ENCODE measurements around the gene TLR1. TPM values are rescaled to one million over a fixed set of nuclear protein-coding genes. Genes with fewer than 3 reads are reported as not detected.

The TLR1 gene
- total RNA-seq, 2 donors from 2014 or later: 1.9 to 3.2 TPM

DNA sequence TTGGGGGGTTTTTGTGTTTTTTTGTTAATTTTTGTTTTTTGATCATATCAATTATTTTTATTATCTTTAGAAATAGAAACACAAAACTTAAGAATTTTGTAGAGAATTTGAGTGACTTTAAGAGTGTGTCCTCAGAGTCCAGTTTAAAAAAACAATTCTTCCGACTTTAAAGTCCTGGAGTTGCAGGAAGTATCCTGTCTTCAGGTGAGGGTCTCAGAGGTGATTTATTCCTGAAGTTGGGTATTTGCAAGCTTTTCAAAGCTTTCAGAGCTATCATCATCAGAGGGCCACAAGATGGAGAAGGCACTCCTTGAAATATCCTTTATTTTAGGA lies 44.8 kb downstream of the TLR1 start:
- H3K27me3 Mint-ChIP-seq (ENCODE audit: low read depth): peaks cover 6% of the 10 kb centered on the region
- peaks cover 27% of the 10 kb centered on the region for H3K4me1 Mint-ChIP-seq (ENCODE audit: low read depth)
- H3K36me3 Mint-ChIP-seq (ENCODE audit: insufficient read depth in 2 of 2): no peaks in the 10 kb centered on the region
- no peaks in the 10 kb centered on the region for H3K9me3 Mint-ChIP-seq
- no peak for DNase-seq
- no peak overlapping the region for H3K27ac Mint-ChIP-seq
- no peak overlapping the region for H3K4me3 Mint-ChIP-seq
- no peak for ATAC-seq (replicated peaks in 1 of 2)

- Mint-ChIP-seq H3K4me1 (ENCODE audit: low read depth) (peaks cover 27% of the 10 kb centered on the region), H3K4me3 (peak overlapping the region in 1 of 2 donors; percentile 22), H3K27me3 (ENCODE audit: low read depth) (peaks cover 6% of the 10 kb centered on the region), H3K36me3 (ENCODE audit: insufficient read depth in 2 of 2) (no peaks in the 10 kb centered on the region), H3K27ac (no peak overlapping the region), H3K9me3 (no peaks in the 10 kb centered on the region)
- DNase-seq (peak; percentile 44 to 51), ATAC-seq (replicated peaks in 1 of 2) (peak; percentile 75 to 78)
Observed at GRCh38 chr4:38759113-38759789, 45.3 kb downstream of the TLR1 start.

DNA sequence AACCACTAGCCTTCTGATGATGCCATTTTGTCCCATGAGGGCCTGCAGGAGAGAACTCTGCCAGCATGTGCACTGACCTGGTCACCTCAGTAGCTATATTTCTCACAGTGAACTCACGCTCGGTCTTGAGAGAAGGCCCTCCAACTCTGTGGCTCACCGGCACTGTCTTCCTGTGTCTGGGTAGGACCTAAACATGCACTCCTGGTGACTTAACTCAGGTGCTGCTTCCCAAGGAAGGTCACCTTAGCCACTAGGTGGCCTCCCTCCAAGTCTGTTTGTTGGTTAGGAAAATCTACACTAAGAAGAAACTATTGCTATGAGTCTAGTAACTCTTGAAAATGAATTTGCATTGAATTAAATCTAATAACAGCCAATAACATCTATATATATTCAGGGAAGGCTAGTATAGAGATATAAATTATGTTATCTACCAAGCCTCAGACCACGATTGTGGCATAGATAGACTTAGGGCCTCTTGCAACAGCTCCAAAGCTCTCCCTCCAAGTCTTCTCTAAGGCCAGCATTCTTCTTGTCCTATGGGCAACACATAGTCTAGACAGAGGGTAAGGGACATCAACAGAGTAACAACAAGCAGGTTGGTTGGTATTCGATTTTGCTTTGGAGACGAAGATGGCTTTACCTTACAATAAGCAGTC lies 46.5 kb downstream of the TLR1 start:
- Mint-ChIP-seq H3K4me1 (ENCODE audit: low read depth) (peaks cover 27% of the 10 kb centered on the region), H3K9me3 (no peaks in the 10 kb centered on the region), H3K36me3 (ENCODE audit: insufficient read depth in 2 of 2) (no peaks in the 10 kb centered on the region), H3K27me3 (ENCODE audit: low read depth) (peaks cover 6% of the 10 kb centered on the region), H3K4me3 (no peak overlapping the region), H3K27ac (no peak overlapping the region)
- peak in 1 of 2 donors; percentile 16 for DNase-seq
- ATAC-seq (replicated peaks in 1 of 2): peak; percentile 23 to 25

- no peak overlapping the region for H3K27ac Mint-ChIP-seq
- no peak for ATAC-seq (replicated peaks in 1 of 2)
- no peak for DNase-seq
- peaks cover 4% of the 10 kb centered on the region in 2 donors for H3K9me3 Mint-ChIP-seq
- H3K4me1 Mint-ChIP-seq (ENCODE audit: low read depth): no peaks in the 10 kb centered on the region
- H3K27me3 Mint-ChIP-seq (ENCODE audit: low read depth): no peaks in the 10 kb centered on the region
- H3K4me3 Mint-ChIP-seq: no peak overlapping the region
- peaks cover 3 to 5% of the 10 kb centered on the region in 2 donors for H3K36me3 Mint-ChIP-seq (ENCODE audit: insufficient read depth in 2 of 2)
Observed at GRCh38 chr4:38752941-38753806, 51.4 kb downstream of the TLR1 start.

- Mint-ChIP-seq H3K4me1 (ENCODE audit: low read depth) (no peaks in the 10 kb centered on the region), H3K4me3 (no peak overlapping the region), H3K36me3 (ENCODE audit: insufficient read depth in 2 of 2) (peaks cover 5 to 6% of the 10 kb centered on the region in 2 donors), H3K27ac (no peak overlapping the region), H3K27me3 (ENCODE audit: low read depth) (no peaks in the 10 kb centered on the region), H3K9me3 (peaks cover 5 to 6% of the 10 kb centered on the region in 2 donors)
- ATAC-seq (replicated peaks in 1 of 2): peak; percentile 92 to 96
- DNase-seq: no peak
Observed at GRCh38 chr4:38752372-38752940, 52.1 kb downstream of the TLR1 start.

DNA sequence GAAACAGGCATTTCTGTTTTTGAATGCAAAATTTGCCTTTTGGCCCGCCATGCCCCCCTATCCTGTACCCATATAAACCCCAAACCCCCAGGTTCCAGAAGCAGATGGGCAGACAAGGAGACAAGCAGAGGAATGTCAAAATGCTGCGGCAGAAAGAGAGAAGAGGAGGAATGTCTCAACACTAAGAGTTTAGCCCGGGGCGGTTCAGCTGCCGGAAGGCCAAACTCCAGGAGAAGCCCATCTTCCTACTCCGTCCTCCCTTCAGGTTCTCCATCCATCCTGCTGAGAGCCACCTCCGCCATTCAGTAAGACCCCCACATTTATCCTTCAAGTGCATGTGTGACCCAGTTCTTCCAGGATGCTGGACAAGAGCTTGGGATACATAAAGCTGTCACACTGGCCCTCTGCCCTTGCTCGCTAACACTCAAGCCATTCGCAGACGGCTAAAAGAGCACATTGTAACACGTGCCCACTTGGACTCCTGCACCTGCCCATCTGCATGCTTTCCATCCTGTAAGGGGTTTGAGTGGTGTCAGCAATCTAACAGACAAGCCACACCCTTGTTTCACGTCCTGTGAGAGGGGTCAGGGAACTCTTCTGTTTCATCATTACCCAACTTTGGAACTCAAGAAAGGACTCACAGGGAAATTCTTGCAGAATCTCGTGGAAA lies 53.1 kb downstream of the TLR1 start:
- ATAC-seq (replicated peaks in 1 of 2) (no peak), DNase-seq (no peak)
- Mint-ChIP-seq H3K27ac (no peak overlapping the region), H3K4me3 (no peak overlapping the region), H3K36me3 (ENCODE audit: insufficient read depth in 2 of 2) (peaks cover 13 to 14% of the 10 kb centered on the region in 2 donors), H3K4me1 (ENCODE audit: low read depth) (no peaks in the 10 kb centered on the region), H3K9me3 (peaks cover 11% of the 10 kb centered on the region in 2 donors), H3K27me3 (ENCODE audit: low read depth) (no peaks in the 10 kb centered on the region)

- no peak overlapping the region for H3K4me3 Mint-ChIP-seq
- H3K36me3 Mint-ChIP-seq (ENCODE audit: insufficient read depth in 2 of 2): peaks cover 13 to 14% of the 10 kb centered on the region in 2 donors
- H3K4me1 Mint-ChIP-seq (ENCODE audit: low read depth): no peaks in the 10 kb centered on the region
- DNase-seq: no peak
- ATAC-seq (replicated peaks in 1 of 2): no peak
- H3K27me3 Mint-ChIP-seq (ENCODE audit: low read depth): no peaks in the 10 kb centered on the region
- peaks cover 11% of the 10 kb centered on the region in 2 donors for H3K9me3 Mint-ChIP-seq
- no peak overlapping the region for H3K27ac Mint-ChIP-seq
Observed at GRCh38 chr4:38749336-38749735, 55.3 kb downstream of the TLR1 start.

GRCh38 chr4:38747629-38748028 lies 57.0 kb downstream of the TLR1 start:
- no peak for ATAC-seq (replicated peaks in 1 of 2)
- Mint-ChIP-seq H3K27me3 (ENCODE audit: low read depth) (no peaks in the 10 kb centered on the region), H3K36me3 (ENCODE audit: insufficient read depth in 2 of 2) (peaks cover 13 to 14% of the 10 kb centered on the region in 2 donors), H3K27ac (no peak overlapping the region), H3K9me3 (peaks cover 11% of the 10 kb centered on the region in 2 donors), H3K4me3 (no peak overlapping the region), H3K4me1 (ENCODE audit: low read depth) (peaks cover 7% of the 10 kb centered on the region)
- no peak for DNase-seq

Other genes with a start within 250 kb of the TLR1 start
- gene KLF3, start 140.6 kb downstream of the TLR1 start, total RNA-seq: 1 to 10 TPM; 7.4 to 9.6 TPM
- under 1 TPM in 1 of 2 donors, not detected in 1; 0.12 TPM for gene TLR10, start 21.8 kb downstream of the TLR1 start, total RNA-seq
- gene TLR6, start 52.0 kb upstream of the TLR1 start, total RNA-seq: 1 to 10 TPM; 3.6 to 3.8 TPM
- gene FAM114A1, start 63.0 kb upstream of the TLR1 start, total RNA-seq: under 1 TPM; 0.48 to 0.83 TPM
- gene TMEM156, start 227.6 kb upstream of the TLR1 start, total RNA-seq: 10 to 100 TPM; 37.2 to 56.8 TPM